Measurements from ENCODE around the gene NRSN1. TPM values are rescaled to one million over a fixed set of nuclear protein-coding genes. Genes with fewer than 3 reads are reported as not detected.

The NRSN1 gene
- total and polyA plus RNA-seq, 2 donors (not counting 1 experiment from before 2014, with no cell fraction given): not detected

DNA sequence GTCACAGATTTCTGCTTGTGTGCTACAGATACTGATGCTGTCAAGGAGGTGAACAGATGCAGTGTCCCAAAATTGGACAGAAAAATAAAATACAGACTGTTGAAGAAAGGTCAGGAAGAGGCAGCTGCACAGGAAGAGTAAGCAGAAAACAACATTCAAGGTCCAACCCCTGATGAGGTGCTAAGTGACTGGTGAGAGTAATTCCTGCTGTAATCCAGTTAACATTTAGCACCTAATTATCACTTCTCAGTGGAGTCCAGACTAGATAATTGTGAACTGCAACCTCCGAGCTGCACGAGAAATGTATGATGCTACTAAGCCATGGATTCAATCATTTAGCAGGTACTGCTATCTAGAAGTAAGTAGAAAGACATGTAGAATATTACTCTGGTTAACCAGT, 36.3 kb upstream of the NRSN1 start:
- Histone ChIP-seq H3K9ac (ENCODE audit: low read length) (no peak overlapping the region), H3K9me3 (ENCODE audit: control extremely low read depth in 1 of 3, control insufficient read depth in 2 of 3, insufficient read depth in 1 of 3, low read length in 2 of 3) (no peaks in the 10 kb centered on the region), H3K4me1 (ENCODE audit: control insufficient read depth in 2 of 2, insufficient read depth in 2 of 2, low read length in 2 of 2) (no peaks in the 10 kb centered on the region), H3K36me3 (replicated peaks in 1 of 2; ENCODE audit: control extremely low read depth in 1 of 2, control insufficient read depth in 1 of 2, extremely low read depth in 1 of 2, insufficient read depth in 2 of 2, low read length in 1 of 2) (no peaks in the 10 kb centered on the region), H2AFZ (ENCODE audit: insufficient read depth, low read depth, low read length, poor library complexity, severe bottlenecking) (no peak overlapping the region), H3K79me2 (ENCODE audit: control insufficient read depth, insufficient read depth, low read length) (no peaks in the 10 kb centered on the region), H3K4me2 (replicated peaks; ENCODE audit: low read depth, low read length, poor library complexity, severe bottlenecking) (no peak overlapping the region), H3K27me3 (replicated peaks in 1 of 4; ENCODE audit: control extremely low read depth in 1 of 4, control insufficient read depth in 3 of 4, insufficient read depth in 4 of 4, low read length in 3 of 4) (no peaks in the 10 kb centered on the region), H4K20me1 (ENCODE audit: control insufficient read depth, insufficient read depth, low read length, poor library complexity, severe bottlenecking) (no peaks in the 10 kb centered on the region), H3K27ac (ENCODE audit: low read length in 2 of 2) (no peak overlapping the region), H3K4me3 (ENCODE audit: control extremely low read depth in 1 of 5, extremely low read depth in 1 of 5, insufficient read depth in 1 of 5, low read depth in 2 of 5, low read length in 4 of 5) (no peak overlapping the region)
- no peaks in the 10 kb centered on the region for H3K9me3 Mint-ChIP-seq (ENCODE audit: insufficient read depth)
- ATAC-seq (ENCODE audit: low read depth) (no peak), DNase-seq (no peak)
- H3K4me3 Mint-ChIP-seq: no peak overlapping the region
- ChIA-PET POLR2A (no interaction called here), CTCF (no interaction called here)
- intact Hi-C loops (cut with micrococcal nuclease): no loop called here
- H3K27me3 Mint-ChIP-seq: no peaks in the 10 kb centered on the region
- no peak overlapping the region for H3K27ac Mint-ChIP-seq
- TF ChIP-seq EZH2 (IDR thresholded peaks at IDR 0.05; ENCODE audit: borderline replicate concordance, insufficient read depth, low read depth, low read length, poor library complexity, severe bottlenecking): no peak
- no peaks in the 10 kb centered on the region for H3K4me1 Mint-ChIP-seq
- no CpG with 5 or more reads among the region's 2 CpGs for WGBS (ENCODE audit: insufficient coverage)

GRCh38 chr6:24092407-24092806, 33.6 kb upstream of the NRSN1 start:
- H3K4me1 ChIP-seq (ENCODE audit: control insufficient read depth in 2 of 2, insufficient read depth in 2 of 2, low read length in 2 of 2): no peaks in the 10 kb centered on the region
- ChIA-PET CTCF (no interaction called here), POLR2A (no interaction called here)
- H3K9me3 ChIP-seq (ENCODE audit: control extremely low read depth in 1 of 3, control insufficient read depth in 2 of 3, insufficient read depth in 1 of 3, low read length in 2 of 3): no peaks in the 10 kb centered on the region
- no peaks in the 10 kb centered on the region for H4K20me1 ChIP-seq (ENCODE audit: control insufficient read depth, insufficient read depth, low read length, poor library complexity, severe bottlenecking)
- Mint-ChIP-seq H3K4me1 (no peaks in the 10 kb centered on the region), H3K27me3 (no peaks in the 10 kb centered on the region), H3K27ac (no peak overlapping the region), H3K4me3 (no peak overlapping the region), H3K9me3 (ENCODE audit: insufficient read depth) (no peaks in the 10 kb centered on the region)
- 67% methylated on average over 2 of the region's 3 CpGs for WGBS (ENCODE audit: insufficient coverage)
- H3K27me3 ChIP-seq (replicated peaks in 1 of 4; ENCODE audit: control extremely low read depth in 1 of 4, control insufficient read depth in 3 of 4, insufficient read depth in 4 of 4, low read length in 3 of 4): no peaks in the 10 kb centered on the region
- no peaks in the 10 kb centered on the region for H3K36me3 ChIP-seq (replicated peaks in 1 of 2; ENCODE audit: control extremely low read depth in 1 of 2, control insufficient read depth in 1 of 2, extremely low read depth in 1 of 2, insufficient read depth in 2 of 2, low read length in 1 of 2)
- no peak overlapping the region for H3K4me3 ChIP-seq (ENCODE audit: control extremely low read depth in 1 of 5, extremely low read depth in 1 of 5, insufficient read depth in 1 of 5, low read depth in 2 of 5, low read length in 4 of 5)
- H2AFZ ChIP-seq (ENCODE audit: insufficient read depth, low read depth, low read length, poor library complexity, severe bottlenecking): no peak overlapping the region
- H3K9ac ChIP-seq (ENCODE audit: low read length): no peak overlapping the region
- no peak overlapping the region for H3K27ac ChIP-seq (ENCODE audit: low read length in 2 of 2)
- DNase-seq: no peak
- H3K4me2 ChIP-seq (replicated peaks; ENCODE audit: low read depth, low read length, poor library complexity, severe bottlenecking): no peak overlapping the region
- intact Hi-C loops (cut with micrococcal nuclease): no loop called here
- TF ChIP-seq EZH2 (IDR thresholded peaks at IDR 0.05; ENCODE audit: borderline replicate concordance, insufficient read depth, low read depth, low read length, poor library complexity, severe bottlenecking): no peak
- no peak for TF ChIP-seq CTCF (IDR thresholded peaks at IDR 0.05)
- H3K79me2 ChIP-seq (ENCODE audit: control insufficient read depth, insufficient read depth, low read length): no peaks in the 10 kb centered on the region
- no peak for ATAC-seq (ENCODE audit: low read depth)
